ENCODE results near the gene JARID2. TPM values are rescaled to one million over a fixed set of nuclear protein-coding genes. Genes with fewer than 3 reads are reported as not detected.

Gene JARID2
- total and polyA plus RNA-seq, 2 of the 13 experiments (the other 11 are each of a cell fraction or from before 2014, with no cell fraction given): 7.5 to 10.3 TPM

GRCh38 chr6:15266423-15266996, 20.6 kb downstream of the JARID2 start (continued):
- no peak for TF ChIP-seq ZNF768 (CRISPR knock-in tag; IDR thresholded peaks at IDR 0.05)
- no peak for TF ChIP-seq KDM3A (CRISPR knock-in tag; IDR thresholded peaks at IDR 0.05; ENCODE audit: low read depth)
- TF ChIP-seq KDM5A (IDR thresholded peaks at IDR 0.05; ENCODE audit: borderline replicate concordance, low read length): peak; percentile 47; the same call in 1 of the 2 replicates
- peak; percentile 62; the same call in 1 of the 2 replicates for TF ChIP-seq LCORL (IDR thresholded peaks at IDR 0.05)
- peak; percentile 49; the same call in 1 of the 2 replicates for TF ChIP-seq LCORL (CRISPR knock-in tag; IDR thresholded peaks at IDR 0.05)
- peak; percentile 20; the same call in 1 of the 2 replicates for TF ChIP-seq MEIS2 (CRISPR knock-in tag; IDR thresholded peaks at IDR 0.05)
- TF ChIP-seq HOXA3 (CRISPR knock-in tag; IDR thresholded peaks at IDR 0.05): peak; percentile 40; the same call in 1 of the 2 replicates
- peak; percentile 82; the same call in 1 of the 2 replicates for TF ChIP-seq ZNF292 (CRISPR knock-in tag; IDR thresholded peaks at IDR 0.05; ENCODE audit: borderline replicate concordance, low read depth)
- no peak; the same call in 1 of the 2 replicates for TF ChIP-seq CREB1 (IDR thresholded peaks at IDR 0.05)
- peak; percentile 32; the same call in 1 of the 2 replicates for TF ChIP-seq CREB1 (CRISPR knock-in tag; IDR thresholded peaks at IDR 0.05)
- peak; percentile 34 for TF ChIP-seq YY1 (IDR thresholded peaks at IDR 0.05; ENCODE audit: insufficient read depth, insufficient replicate concordance, low read depth, low read length)
- TF ChIP-seq MIXL1 (CRISPR knock-in tag; IDR thresholded peaks at IDR 0.05): peak; percentile 51; the same call in 1 of the 2 replicates
- peak; percentile 61; the same call in 1 of the 2 replicates for TF ChIP-seq ZNF580 (CRISPR knock-in tag; IDR thresholded peaks at IDR 0.05; ENCODE audit: borderline replicate concordance, low read depth)
- 0 out of 2 replicates have a peak, but pooled peaks have one; percentile 19 for TF ChIP-seq ZFX (CRISPR knock-in tag; IDR thresholded peaks at IDR 0.05; ENCODE audit: low read depth)
- TF ChIP-seq TCF7 (IDR thresholded peaks at IDR 0.05; ENCODE audit: low read depth): peak; percentile 40; the same call in 1 of the 2 replicates
- no peak for TF ChIP-seq RCOR2 (CRISPR knock-in tag; IDR thresholded peaks at IDR 0.05)
- TF ChIP-seq AHDC1 (CRISPR knock-in tag; IDR thresholded peaks at IDR 0.05; ENCODE audit: borderline replicate concordance): peak; percentile 72; the same call in 1 of the 2 replicates
- no peak for TF ChIP-seq FUBP1 (CRISPR knock-in tag; IDR thresholded peaks at IDR 0.05; ENCODE audit: borderline replicate concordance)
- peak; percentile 82; the same call in 1 of the 2 replicates for TF ChIP-seq NCOR1 (IDR thresholded peaks at IDR 0.05; ENCODE audit: borderline replicate concordance, low read length)
- TF ChIP-seq ELF3 (CRISPR knock-in tag; IDR thresholded peaks at IDR 0.05): peak; percentile 90
- peak; percentile 65; the same call in 1 of the 2 replicates for TF ChIP-seq FOXP4 (CRISPR knock-in tag; IDR thresholded peaks at IDR 0.05)

Measured in HepG2 (cell line).